Mesothelial cell of epicardium (in vitro differentiated cells): Measurements from ENCODE around the gene LCLAT1. TPM values are rescaled to one million over a fixed set of nuclear protein-coding genes. Genes with fewer than 3 reads are reported as not detected.

Experiments used
- DNase-seq, 2 experiments: peaks; one replicate each; pipeline ENCODE4 v3.0.0; 2021; ENCODE audit warnings: low spot score in 2 of 2; ENCODE audit not compliant: unreplicated experiment in 2 of 2
- H3K27ac Mint-ChIP-seq: 2 replicates; pipeline ENCODE4 v1.8.0; 2021; ENCODE audit warnings: mixed read lengths
- H3K27me3 Mint-ChIP-seq: 2 replicates; pipeline ENCODE4 v1.8.0; 2021; ENCODE audit warnings: low read depth, mixed read lengths
- H3K36me3 Mint-ChIP-seq: 2 replicates; pipeline ENCODE4 v1.8.0; 2021; ENCODE audit warnings: mixed read lengths
- H3K4me1 Mint-ChIP-seq: 2 replicates; pipeline ENCODE4 v1.8.0; 2021; ENCODE audit warnings: mixed read lengths
- H3K4me3 Mint-ChIP-seq: 2 replicates; pipeline ENCODE4 v1.8.0; 2021; ENCODE audit warnings: mild to moderate bottlenecking, moderate library complexity, mixed read lengths
- H3K9me3 Mint-ChIP-seq: 2 replicates; pipeline ENCODE4 v1.8.0; 2021; ENCODE audit warnings: mixed read lengths
- total RNA-seq: library from RNA; stranded (reverse); gene quantifications from 3 replicates; pipeline ENCODE4 v1.2.1, GENCODE V29; 2021
- TF ChIP-seq, protein P1 (sequence below): fragments of 200-600 bp; sonication (generic); IDR thresholded peaks from one replicate; pipeline ENCODE4 v1.5.0; 2021; ENCODE audit warnings: antibody characterized with exemption; ENCODE audit not compliant: unreplicated experiment

Gene LCLAT1
- total RNA-seq, 1 donor from 2014 or later: 23.2 TPM

DNA sequence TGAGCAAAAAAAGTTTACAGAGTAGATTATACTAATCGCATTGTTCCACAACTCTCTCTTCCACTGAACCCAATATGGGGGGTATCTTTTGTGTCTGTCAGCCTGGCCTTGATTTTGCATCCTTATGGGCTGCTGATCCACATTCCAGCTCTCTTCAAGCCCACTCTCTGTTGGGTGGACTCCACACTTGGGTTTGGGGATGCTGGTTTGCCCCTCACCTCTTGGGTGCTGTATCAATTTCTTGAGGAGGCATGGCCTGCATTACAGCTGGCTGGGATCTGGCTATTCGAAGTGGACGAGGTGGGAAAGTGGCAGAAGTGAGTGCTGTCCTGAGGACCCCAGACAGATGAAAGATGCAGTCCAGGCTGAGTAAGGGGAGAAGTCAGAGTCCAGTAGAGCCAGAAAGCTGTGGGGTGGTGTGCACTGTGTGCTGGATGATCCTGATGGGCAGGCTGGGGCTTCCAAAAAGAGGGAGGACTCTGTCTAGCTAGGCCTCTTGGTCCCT, 218.8 kb downstream of the LCLAT1 start:
- Mint-ChIP-seq H3K4me1 (no peaks in the 10 kb centered on the region), H3K9me3 (peaks cover 39% of the 10 kb centered on the region), H3K4me3 (no peak overlapping the region), H3K27ac (no peak overlapping the region), H3K27me3 (no peaks in the 10 kb centered on the region), H3K36me3 (peaks cover 5% of the 10 kb centered on the region)
- DNase-seq: no peak
- TF ChIP-seq, protein P1, sequence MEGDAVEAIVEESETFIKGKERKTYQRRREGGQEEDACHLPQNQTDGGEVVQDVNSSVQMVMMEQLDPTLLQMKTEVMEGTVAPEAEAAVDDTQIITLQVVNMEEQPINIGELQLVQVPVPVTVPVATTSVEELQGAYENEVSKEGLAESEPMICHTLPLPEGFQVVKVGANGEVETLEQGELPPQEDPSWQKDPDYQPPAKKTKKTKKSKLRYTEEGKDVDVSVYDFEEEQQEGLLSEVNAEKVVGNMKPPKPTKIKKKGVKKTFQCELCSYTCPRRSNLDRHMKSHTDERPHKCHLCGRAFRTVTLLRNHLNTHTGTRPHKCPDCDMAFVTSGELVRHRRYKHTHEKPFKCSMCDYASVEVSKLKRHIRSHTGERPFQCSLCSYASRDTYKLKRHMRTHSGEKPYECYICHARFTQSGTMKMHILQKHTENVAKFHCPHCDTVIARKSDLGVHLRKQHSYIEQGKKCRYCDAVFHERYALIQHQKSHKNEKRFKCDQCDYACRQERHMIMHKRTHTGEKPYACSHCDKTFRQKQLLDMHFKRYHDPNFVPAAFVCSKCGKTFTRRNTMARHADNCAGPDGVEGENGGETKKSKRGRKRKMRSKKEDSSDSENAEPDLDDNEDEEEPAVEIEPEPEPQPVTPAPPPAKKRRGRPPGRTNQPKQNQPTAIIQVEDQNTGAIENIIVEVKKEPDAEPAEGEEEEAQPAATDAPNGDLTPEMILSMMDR: no peak

- Mint-ChIP-seq H3K4me3 (no peak overlapping the region), H3K9me3 (peaks cover 45% of the 10 kb centered on the region), H3K27me3 (no peaks in the 10 kb centered on the region), H3K4me1 (no peaks in the 10 kb centered on the region), H3K36me3 (peaks cover 7% of the 10 kb centered on the region), H3K27ac (no peak overlapping the region)
- TF ChIP-seq, protein P1: no peak
- DNase-seq: no peak
Observed at GRCh38 chr2:30666266-30666874, 219.3 kb downstream of the LCLAT1 start.

DNA sequence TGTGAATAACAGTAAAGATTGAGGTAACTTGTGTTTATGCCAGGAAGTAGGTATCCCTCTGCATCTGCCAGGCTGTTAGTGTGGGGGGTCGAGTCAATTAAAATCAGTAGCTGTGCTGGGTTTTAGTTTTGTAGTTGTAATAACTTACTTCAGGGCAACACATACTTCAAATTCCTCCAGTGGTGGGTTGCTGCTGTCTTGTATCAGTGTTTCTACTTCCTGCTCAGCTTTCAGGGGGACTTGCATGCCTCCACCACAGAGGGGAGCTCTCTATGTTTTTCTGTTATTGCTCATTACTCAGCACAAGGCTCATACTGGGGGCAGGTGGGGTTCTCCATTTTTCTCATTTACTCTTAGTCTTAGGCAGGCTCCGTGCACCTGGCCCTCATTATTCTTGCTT, 223.4 kb downstream of the LCLAT1 start:
- TF ChIP-seq, protein P1: no peak
- Mint-ChIP-seq H3K4me3 (no peak overlapping the region), H3K9me3 (peaks cover 64% of the 10 kb centered on the region), H3K27ac (no peak overlapping the region), H3K27me3 (no peaks in the 10 kb centered on the region), H3K4me1 (no peaks in the 10 kb centered on the region), H3K36me3 (peaks cover 9% of the 10 kb centered on the region)
- DNase-seq: no peak

GRCh38 chr2:30673127-30673526, 226.1 kb downstream of the LCLAT1 start:
- Mint-ChIP-seq H3K4me3 (no peak overlapping the region), H3K36me3 (peaks cover 9% of the 10 kb centered on the region), H3K4me1 (no peaks in the 10 kb centered on the region), H3K27me3 (no peaks in the 10 kb centered on the region), H3K27ac (no peak overlapping the region), H3K9me3 (peaks cover 49% of the 10 kb centered on the region)
- DNase-seq: no peak
- TF ChIP-seq, protein P1: no peak

DNA sequence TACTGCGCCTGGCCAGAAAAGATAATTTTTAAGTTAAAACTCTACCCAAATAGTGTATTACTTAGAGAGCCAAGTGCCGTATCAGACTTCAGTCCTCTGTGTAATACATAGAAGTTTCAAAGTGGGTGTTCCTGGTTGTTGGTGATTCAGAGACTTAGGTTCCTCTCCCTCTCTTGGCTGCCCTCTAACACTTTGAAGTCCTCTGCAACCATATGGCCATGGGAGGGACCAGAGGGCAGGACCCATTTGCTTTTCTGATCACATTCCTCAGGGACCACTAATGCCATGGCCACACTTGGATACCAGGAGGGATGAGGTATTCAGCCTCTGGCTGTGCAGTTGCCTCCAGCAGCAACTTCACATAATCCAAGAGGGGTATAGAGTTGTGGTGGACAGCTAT, 228.7 kb downstream of the LCLAT1 start:
- peak in 1 of 2 experiments; percentile 5 for DNase-seq
- H3K27ac Mint-ChIP-seq: no peak overlapping the region

More for the DNA sequence above, 228.7 kb downstream of the LCLAT1 start:
- H3K9me3 Mint-ChIP-seq: peaks cover 25% of the 10 kb centered on the region
- no peaks in the 10 kb centered on the region for H3K27me3 Mint-ChIP-seq
- TF ChIP-seq, protein P1: no peak
- no peaks in the 10 kb centered on the region for H3K4me1 Mint-ChIP-seq
- peaks cover 5% of the 10 kb centered on the region for H3K36me3 Mint-ChIP-seq
- H3K4me3 Mint-ChIP-seq: no peak overlapping the region
